ENCODE measurements around the gene ZNF280D. TPM values are rescaled to one million over a fixed set of nuclear protein-coding genes. Genes with fewer than 3 reads are reported as not detected.

Gene ZNF280D
- total and polyA plus RNA-seq, 2 donors (not counting 1 experiment from before 2014, with no cell fraction given): 11.9 to 37.7 TPM

DNA sequence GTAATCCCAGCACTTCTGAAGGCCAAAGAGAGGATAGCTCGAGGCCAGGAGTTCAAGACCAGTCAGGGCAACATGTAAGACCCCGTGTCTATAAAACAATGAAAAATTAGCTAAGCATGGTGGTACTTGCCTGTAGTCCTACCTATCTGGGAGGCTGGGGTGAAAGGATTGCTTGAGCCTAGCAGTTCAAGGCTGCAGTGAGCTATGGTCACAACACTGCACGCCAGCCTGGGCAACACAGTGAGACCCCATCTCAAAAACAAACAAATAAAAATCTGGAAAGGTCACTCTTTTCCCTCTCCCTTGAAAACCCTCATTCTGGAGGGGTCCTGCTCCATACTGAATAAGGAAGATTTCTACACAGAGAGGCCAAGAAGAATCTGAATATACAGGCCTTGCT lies 43.5 kb upstream of the ZNF280D start:
- no peak overlapping the region for H2AFZ ChIP-seq (ENCODE audit: low read length)
- DNase-seq (ENCODE audit: low read depth in 2 of 2): no peak
- H3K27me3 ChIP-seq (ENCODE audit: control insufficient read depth, insufficient read depth, low read length): no peaks in the 10 kb centered on the region
- H3K36me3 ChIP-seq (ENCODE audit: control insufficient read depth, insufficient read depth, low read length): no peaks in the 10 kb centered on the region
- H3K9ac ChIP-seq (ENCODE audit: insufficient read depth, low read length): no peak overlapping the region
- H4K20me1 ChIP-seq (ENCODE audit: control insufficient read depth, extremely low read depth, insufficient read depth, low read length): no peaks in the 10 kb centered on the region
- no peaks in the 10 kb centered on the region for H3K9me3 ChIP-seq (ENCODE audit: control insufficient read depth, insufficient read depth, low read depth, low read length)
- H3K4me2 ChIP-seq (ENCODE audit: extremely low read depth, insufficient read depth, low read length): no peak overlapping the region
- H3K27ac ChIP-seq (ENCODE audit: insufficient read depth, low read length): no peak overlapping the region
- no peak for TF ChIP-seq CTCF (conservative IDR thresholded peaks at IDR 0.05 in 1 of 2, IDR thresholded peaks at IDR 0.05 in 1 of 2; ENCODE audit: low read depth in 1 of 2, low read length in 2 of 2)
- TF ChIP-seq EZH2 (IDR thresholded peaks at IDR 0.05; ENCODE audit: low read length, missing control alignments): no peak
- H3K79me2 ChIP-seq (ENCODE audit: control insufficient read depth, insufficient read depth, low read length): no peaks in the 10 kb centered on the region
- H3K4me3 ChIP-seq (replicated peaks in 1 of 4; ENCODE audit: control extremely low read depth in 1 of 4, insufficient read depth in 1 of 4, low read depth in 3 of 4, low read length in 4 of 4): no peak overlapping the region
- H3K4me1 ChIP-seq (ENCODE audit: control insufficient read depth, extremely low read depth, insufficient read depth, low read length): no peaks in the 10 kb centered on the region

DNA sequence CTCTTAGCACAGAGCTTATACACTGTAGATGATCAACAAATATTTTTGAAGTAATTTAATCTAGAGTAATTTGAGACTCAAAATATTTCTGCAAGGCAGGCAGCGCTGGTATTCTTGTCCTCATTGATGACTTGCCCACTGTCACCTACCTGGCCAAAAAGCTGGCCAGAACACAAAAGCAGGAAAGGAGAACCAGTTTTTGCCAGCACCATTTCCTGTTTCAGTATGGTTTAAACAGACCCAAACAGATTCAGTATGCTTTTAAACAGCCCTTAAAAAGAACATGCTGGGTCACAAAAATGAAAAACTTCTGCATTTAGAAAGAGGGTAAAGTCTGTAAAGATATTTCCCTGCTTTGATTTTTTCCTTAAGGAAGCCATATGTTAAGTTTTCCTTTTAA lies 42.3 kb upstream of the ZNF280D start:
- no peak for DNase-seq (ENCODE audit: low read depth in 2 of 2)
- Histone ChIP-seq H3K4me2 (ENCODE audit: extremely low read depth, insufficient read depth, low read length) (no peak overlapping the region), H2AFZ (ENCODE audit: low read length) (no peak overlapping the region), H3K27me3 (ENCODE audit: control insufficient read depth, insufficient read depth, low read length) (no peaks in the 10 kb centered on the region), H3K27ac (ENCODE audit: insufficient read depth, low read length) (no peak overlapping the region), H4K20me1 (ENCODE audit: control insufficient read depth, extremely low read depth, insufficient read depth, low read length) (no peaks in the 10 kb centered on the region), H3K36me3 (ENCODE audit: control insufficient read depth, insufficient read depth, low read length) (no peaks in the 10 kb centered on the region), H3K9ac (ENCODE audit: insufficient read depth, low read length) (no peak overlapping the region), H3K4me3 (replicated peaks in 1 of 4; ENCODE audit: control extremely low read depth in 1 of 4, insufficient read depth in 1 of 4, low read depth in 3 of 4, low read length in 4 of 4) (no peak overlapping the region), H3K79me2 (ENCODE audit: control insufficient read depth, insufficient read depth, low read length) (no peaks in the 10 kb centered on the region), H3K4me1 (ENCODE audit: control insufficient read depth, extremely low read depth, insufficient read depth, low read length) (no peaks in the 10 kb centered on the region), H3K9me3 (ENCODE audit: control insufficient read depth, insufficient read depth, low read depth, low read length) (no peaks in the 10 kb centered on the region)
- no peak for TF ChIP-seq EZH2 (IDR thresholded peaks at IDR 0.05; ENCODE audit: low read length, missing control alignments)
- TF ChIP-seq CTCF (conservative IDR thresholded peaks at IDR 0.05 in 1 of 2, IDR thresholded peaks at IDR 0.05 in 1 of 2; ENCODE audit: low read depth in 1 of 2, low read length in 2 of 2): no peak

- H3K36me3 ChIP-seq (ENCODE audit: control insufficient read depth, insufficient read depth, low read length): no peaks in the 10 kb centered on the region
- H3K27me3 ChIP-seq (ENCODE audit: control insufficient read depth, insufficient read depth, low read length): no peaks in the 10 kb centered on the region
- H2AFZ ChIP-seq (ENCODE audit: low read length): no peak overlapping the region
- no peak overlapping the region for H3K9ac ChIP-seq (ENCODE audit: insufficient read depth, low read length)
- no peaks in the 10 kb centered on the region for H3K9me3 ChIP-seq (ENCODE audit: control insufficient read depth, insufficient read depth, low read depth, low read length)
- no peak overlapping the region for H3K4me3 ChIP-seq (replicated peaks in 1 of 4; ENCODE audit: control extremely low read depth in 1 of 4, insufficient read depth in 1 of 4, low read depth in 3 of 4, low read length in 4 of 4)
- TF ChIP-seq EZH2 (IDR thresholded peaks at IDR 0.05; ENCODE audit: low read length, missing control alignments) (no peak), CTCF (conservative IDR thresholded peaks at IDR 0.05 in 1 of 2, IDR thresholded peaks at IDR 0.05 in 1 of 2; ENCODE audit: low read depth in 1 of 2, low read length in 2 of 2) (no peak)
- no peaks in the 10 kb centered on the region for H4K20me1 ChIP-seq (ENCODE audit: control insufficient read depth, extremely low read depth, insufficient read depth, low read length)
- no peak overlapping the region for H3K27ac ChIP-seq (ENCODE audit: insufficient read depth, low read length)
- no peaks in the 10 kb centered on the region for H3K4me1 ChIP-seq (ENCODE audit: control insufficient read depth, extremely low read depth, insufficient read depth, low read length)
- no peak for DNase-seq (ENCODE audit: low read depth in 2 of 2)
- no peak overlapping the region for H3K4me2 ChIP-seq (ENCODE audit: extremely low read depth, insufficient read depth, low read length)
- no peaks in the 10 kb centered on the region for H3K79me2 ChIP-seq (ENCODE audit: control insufficient read depth, insufficient read depth, low read length)
These were observed 41.0 kb upstream of the ZNF280D start for GRCh38 chr15:56774356-56774755.
